Fibroblast of lung (primary cell): ENCODE data around the gene ZZZ3. TPM values are rescaled to one million over a fixed set of nuclear protein-coding genes. Genes with fewer than 3 reads are reported as not detected.

Experiments used
- DNase-seq, 2 donors: peaks; one replicate each; pipeline versions ENCODE4 v3.0.0 to v3.0.0-alpha.2; 2010; ENCODE audit warnings: low read depth in 2 of 2
- H2AFZ ChIP-seq: 2 replicates; pipeline ENCODE4 v1.5.1; 2012; ENCODE audit warnings: low read length, control low read depth, inconsistent platforms
- H3K27ac ChIP-seq: 2 replicates; pipeline ENCODE4 v1.5.1; 2011; ENCODE audit warnings: low read length, control low read depth; ENCODE audit not compliant: insufficient read depth
- H3K27me3 ChIP-seq: 2 replicates; pipeline ENCODE4 v1.5.1; 2011; ENCODE audit warnings: mild to moderate bottlenecking, low read length; ENCODE audit not compliant: control insufficient read depth, insufficient read depth
- H3K36me3 ChIP-seq: 2 replicates; pipeline ENCODE4 v1.5.1; 2011; ENCODE audit warnings: low read length; ENCODE audit not compliant: control insufficient read depth, insufficient read depth
- H3K4me1 ChIP-seq: 2 replicates; pipeline ENCODE4 v1.5.1; 2011; ENCODE audit warnings: low read length; ENCODE audit not compliant: control insufficient read depth, insufficient read depth; ENCODE audit errors: extremely low read depth
- H3K4me2 ChIP-seq: 2 replicates; pipeline ENCODE4 v1.5.1; 2011; ENCODE audit warnings: low read length, control low read depth; ENCODE audit not compliant: insufficient read depth; ENCODE audit errors: extremely low read depth
- H3K4me3 ChIP-seq, 4 experiments: fragments of 200-600 bp in 1 of 4; sonication (generic) in 1 of 4; replicated peaks in 1 of 4; 2 replicates each; pipeline ENCODE4 v1.5.1; 2011 to 2016; ENCODE audit warnings: low read length in 4 of 4, low read depth in 3 of 4, mild to moderate bottlenecking in 3 of 4, control low read depth in 2 of 4, inconsistent platforms in 1 of 4, mixed read lengths in 1 of 4; ENCODE audit not compliant: insufficient read depth in 1 of 4; ENCODE audit errors: control extremely low read depth in 1 of 4
- H3K79me2 ChIP-seq: 2 replicates; pipeline ENCODE4 v1.5.1; 2012; ENCODE audit warnings: mild to moderate bottlenecking, low read length, inconsistent platforms; ENCODE audit not compliant: control insufficient read depth, insufficient read depth
- H3K9ac ChIP-seq: 2 replicates; pipeline ENCODE4 v1.5.1; 2011; ENCODE audit warnings: mild to moderate bottlenecking, low read length, control low read depth; ENCODE audit not compliant: insufficient read depth
- H3K9me3 ChIP-seq: 2 replicates; pipeline ENCODE4 v1.5.1; 2012; ENCODE audit warnings: low read depth, low read length; ENCODE audit not compliant: control insufficient read depth, insufficient read depth
- H4K20me1 ChIP-seq: 2 replicates; pipeline ENCODE4 v1.5.1; 2011; ENCODE audit warnings: low read length; ENCODE audit not compliant: control insufficient read depth, insufficient read depth; ENCODE audit errors: extremely low read depth
- CTCF ChIP-seq, 2 donors: IDR thresholded peaks in 1 of 2; conservative IDR thresholded peaks in 1 of 2; 1 replicate in 1 of 2; 2 replicates in 1 of 2; pipeline ENCODE4 v1.5.1; 2011 to 2012; ENCODE audit warnings: low read length in 2 of 2, control low read depth in 1 of 2, inconsistent platforms in 1 of 2, low read depth in 1 of 2, mild to moderate bottlenecking in 1 of 2
- EZH2 ChIP-seq: IDR thresholded peaks from 2 replicates; pipeline ENCODE4 v1.5.1; 2012; ENCODE audit warnings: low read length, control low read depth, mild to moderate bottlenecking; ENCODE audit errors: missing control alignments
- polyA plus RNA-seq, 2 donors: library from polyadenylated mRNA; depleted of rRNA in 1 of 2; stranded (reverse) in 1 of 2; unstranded in 1 of 2; fragments of >200 nt; gene quantifications; 2 replicates each; pipeline ENCODE4 v1.2.1, GENCODE V29; 2011 to 2012; ENCODE audit warnings: missing spikeins in 1 of 2
- total RNA-seq: library from RNA; depleted of rRNA; stranded (reverse); fragments of >200 nt; gene quantifications from 2 replicates; pipeline ENCODE4 v1.2.1, GENCODE V29; 2014

ZZZ3 gene
- total and polyA plus RNA-seq, 2 donors (not counting 1 experiment from before 2014, with no cell fraction given) = 38.6 to 111 TPM

DNA sequence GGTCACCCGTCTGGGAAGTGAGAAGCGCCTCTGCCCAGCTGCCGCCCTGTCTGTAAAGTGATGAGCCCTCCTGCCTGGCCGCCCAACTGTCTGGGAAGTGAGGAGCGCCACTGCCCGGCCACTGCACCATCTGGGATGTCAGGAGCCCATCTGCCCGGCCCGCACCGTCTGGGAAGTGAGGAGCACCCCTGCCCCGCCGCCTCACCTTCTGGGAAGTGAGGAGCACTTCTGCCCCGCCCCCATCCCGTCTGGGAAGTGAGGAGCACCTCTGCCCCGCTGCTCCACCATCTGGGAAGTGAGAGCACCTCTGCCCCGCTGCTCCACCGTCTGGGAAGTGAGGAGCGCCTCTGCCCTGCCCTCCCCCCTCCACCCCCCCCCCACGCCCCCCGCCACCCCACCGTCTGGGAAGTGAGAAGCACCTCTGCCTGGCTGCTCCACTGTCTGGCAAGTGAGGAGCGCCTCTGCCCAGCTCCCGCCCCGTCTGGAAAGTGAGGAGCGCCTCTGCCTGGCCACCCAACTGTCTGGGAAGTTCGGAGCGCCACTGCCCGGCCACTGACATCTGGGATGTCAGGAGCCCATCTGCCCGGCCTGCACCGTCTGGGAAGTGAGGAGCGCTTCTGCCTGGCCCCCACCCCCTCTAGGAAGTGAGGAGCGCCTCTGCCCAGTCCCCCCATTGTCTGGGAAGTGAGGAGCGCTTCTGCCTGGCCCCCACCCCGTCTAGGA, 4.5 kb upstream of the ZZZ3 start:
- no peak for DNase-seq
- no peak overlapping the region for H3K9ac ChIP-seq
- H3K9me3 ChIP-seq = no peaks in the 10 kb centered on the region
- peaks cover 5% of the 10 kb centered on the region for H3K79me2 ChIP-seq
- H3K4me3 ChIP-seq = no peak overlapping the region
- TF ChIP-seq CTCF (conservative IDR thresholded peaks at IDR 0.05 in 1 of 2, IDR thresholded peaks at IDR 0.05 in 1 of 2; ENCODE audit: low read depth in 1 of 2, low read length in 2 of 2) = no peak
- TF ChIP-seq EZH2 = no peak
- H3K27ac ChIP-seq = no peak overlapping the region
- H2AFZ ChIP-seq = no peak overlapping the region
- peaks cover 5% of the 10 kb centered on the region for H3K4me1 ChIP-seq
- H4K20me1 ChIP-seq = no peaks in the 10 kb centered on the region
- H3K36me3 ChIP-seq = no peaks in the 10 kb centered on the region
- no peak overlapping the region for H3K4me2 ChIP-seq
- H3K27me3 ChIP-seq = no peaks in the 10 kb centered on the region

DNA sequence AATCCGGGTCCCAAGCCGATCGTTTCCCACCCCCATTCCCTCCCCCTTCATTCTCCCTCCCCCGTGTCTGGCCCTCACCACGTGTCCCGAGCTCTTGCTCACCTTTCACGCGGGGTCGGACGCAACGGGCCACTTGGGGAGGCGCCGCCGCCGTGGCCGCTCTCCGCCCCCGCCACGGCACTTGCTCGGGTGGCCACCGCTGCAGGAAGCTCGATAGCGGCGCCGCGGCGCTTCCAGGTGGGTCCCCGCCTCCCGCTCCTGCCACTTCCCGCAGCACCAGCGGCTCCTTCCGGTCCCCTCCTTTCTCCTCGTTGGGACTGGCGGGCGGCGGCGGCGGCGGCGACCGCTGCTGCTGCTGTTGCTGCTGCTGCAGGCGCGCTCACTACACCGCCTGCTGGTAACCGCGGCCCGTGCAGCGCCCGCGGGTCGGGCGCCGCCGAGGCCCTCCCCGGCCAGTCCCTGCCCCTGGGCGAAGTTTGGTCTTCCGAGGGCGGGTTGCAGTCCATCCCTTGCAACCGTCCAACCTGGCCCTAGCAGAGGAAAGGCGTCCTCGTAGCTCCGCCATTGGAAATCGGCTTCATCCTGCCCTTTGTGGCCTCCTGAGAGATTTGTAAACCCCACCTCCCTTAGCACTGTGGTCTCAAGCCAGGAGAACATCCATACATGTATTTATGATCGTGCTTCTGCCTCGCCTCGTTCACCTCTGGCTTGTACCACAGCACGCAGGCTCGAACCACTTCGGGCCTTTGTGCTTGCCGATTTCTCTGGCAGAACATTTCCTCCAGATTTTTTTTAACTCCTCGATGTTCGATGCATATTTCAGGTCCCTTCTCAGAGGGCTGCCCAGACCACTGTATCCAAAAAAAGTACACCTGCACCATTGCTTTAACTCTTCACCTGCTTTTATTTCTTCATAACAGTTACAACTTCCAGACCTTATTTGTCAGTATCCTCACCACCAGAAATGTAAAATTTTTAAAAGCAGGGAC, 996 bp upstream of the ZZZ3 start:
- Histone ChIP-seq H3K4me3 (peak overlapping the region; percentile 65 to 98 (median 88)), H3K79me2 (peaks cover 39% of the 10 kb centered on the region), H2AFZ (peak overlapping the region; percentile 98), H3K9ac (peak overlapping the region; percentile 90), H3K36me3 (no peaks in the 10 kb centered on the region), H3K27ac (peak overlapping the region; percentile 98), H4K20me1 (no peaks in the 10 kb centered on the region), H3K4me2 (peak overlapping the region; percentile 94), H3K27me3 (no peaks in the 10 kb centered on the region), H3K9me3 (no peaks in the 10 kb centered on the region), H3K4me1 (peaks cover 5% of the 10 kb centered on the region)
- peak; percentile 57 to 75 for TF ChIP-seq CTCF (conservative IDR thresholded peaks at IDR 0.05 in 1 of 2, IDR thresholded peaks at IDR 0.05 in 1 of 2; ENCODE audit: low read depth in 1 of 2, low read length in 2 of 2)
- no peak for TF ChIP-seq EZH2
- peak; percentile 89 to 92 for DNase-seq

DNA sequence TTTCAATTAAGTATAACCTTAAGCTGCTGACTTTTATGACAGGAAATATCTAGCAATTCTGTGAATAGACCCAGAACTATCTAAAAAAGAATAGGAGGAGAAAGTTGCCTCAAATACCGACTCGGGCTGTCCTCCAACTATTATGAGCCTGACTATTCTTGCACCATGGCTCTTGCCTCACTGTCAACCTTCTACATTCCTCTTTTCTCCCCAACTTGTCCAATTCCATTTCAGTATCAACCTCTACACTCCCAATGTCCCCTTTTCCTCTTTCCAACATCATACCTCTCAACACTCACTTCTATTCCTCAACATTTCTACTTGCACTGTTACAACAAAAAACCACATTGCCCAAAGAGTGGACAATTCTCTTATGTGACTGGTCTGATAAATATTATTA, 2.3 kb downstream of the ZZZ3 start:
- no peak for TF ChIP-seq EZH2
- no peak for TF ChIP-seq CTCF (conservative IDR thresholded peaks at IDR 0.05 in 1 of 2, IDR thresholded peaks at IDR 0.05 in 1 of 2; ENCODE audit: low read depth in 1 of 2, low read length in 2 of 2)
- H4K20me1 ChIP-seq = no peaks in the 10 kb centered on the region
- H3K79me2 ChIP-seq = peaks cover 71% of the 10 kb centered on the region
- no peaks in the 10 kb centered on the region for H3K27me3 ChIP-seq
- no peaks in the 10 kb centered on the region for H3K36me3 ChIP-seq
- H2AFZ ChIP-seq = no peak overlapping the region
- peaks cover 5% of the 10 kb centered on the region for H3K4me1 ChIP-seq
- H3K9ac ChIP-seq = no peak overlapping the region
- peak overlapping the region in 2 of 4 experiments; percentile 1 to 19 for H3K4me3 ChIP-seq
- DNase-seq = no peak
- peak overlapping the region; percentile 16 for H3K4me2 ChIP-seq
- H3K9me3 ChIP-seq = no peaks in the 10 kb centered on the region
- H3K27ac ChIP-seq = no peak overlapping the region
